NCI-H1092 (cell line): ENCODE measurements around the gene PRSS57.

ENCODE experiments used
- DNase-seq: peaks from one replicate; lab custom pipeline; 2025; lab: John Stamatoyannopoulos, UW

PRSS57 gene

GRCh38 chr19:638906-639252, 56.4 kb downstream of the PRSS57 start:
- DNase-seq, result no peak
